GM18517 (cell line): Measurements from ENCODE around the gene C6orf136.
A peak's percentile ranks its signal among the peaks of the same experiment; 100 is the strongest.

Experiments
- ATAC-seq: cut with Tn5 transposase; IDR thresholded peaks from one replicate; pipeline ENCODE4 v1.9.1; 2021; ENCODE audit warnings: mild to moderate bottlenecking, moderate library complexity; ENCODE audit not compliant: unreplicated experiment

C6orf136 gene

GRCh38 chr6:30686009-30686907 is 39.3 kb downstream of the C6orf136 start, which contains the start of gene PPP1R18:
Gene PPP1R18, minus strand, starts transcription at chr6:30686645. Its CDS starts 627 bp downstream, at chr6:30686018.
- ATAC-seq, result no peak

- ATAC-seq, result peak; percentile 41
These were observed 40.1 kb downstream of the C6orf136 start for GRCh38 chr6:30686908-30687658.

- ATAC-seq, result no peak
These were observed 40.9 kb downstream of the C6orf136 start for GRCh38 chr6:30687659-30688431.

GRCh38 chr6:30688569-30688968 is 41.6 kb downstream of the C6orf136 start:
- ATAC-seq, result no peak

GRCh38 chr6:30689022-30689865 is 42.3 kb downstream of the C6orf136 start:
- ATAC-seq, result no peak

GRCh38 chr6:30689985-30690384 is 43.1 kb downstream of the C6orf136 start:
- ATAC-seq, result no peak

- no peak for ATAC-seq
These were observed 43.7 kb downstream of the C6orf136 start, which contains the start of gene NRM for GRCh38 chr6:30690403-30691207. Gene NRM, minus strand, starts transcription at chr6:30690984. Its CDS starts 10 bp downstream, at chr6:30690974.

- no peak for ATAC-seq
These were observed 44.4 kb downstream of the C6orf136 start for GRCh38 chr6:30691208-30691847.

GRCh38 chr6:30696432-30696831 is 49.5 kb downstream of the C6orf136 start:
- no peak for ATAC-seq

- ATAC-seq, result no peak
These were observed 53.4 kb downstream of the C6orf136 start for GRCh38 chr6:30700340-30700739.
